ENCODE results near the gene TSC22D1.

TSC22D1 gene

GRCh38 chr13:44426461-44426860, 149.7 kb downstream of the TSC22D1 start:
- DNase-seq (ENCODE audit: low read depth) = no peak

GRCh38 chr13:44425815-44426078, 150.4 kb downstream of the TSC22D1 start:
- no peak for DNase-seq (ENCODE audit: low read depth)

- no peak for DNase-seq (ENCODE audit: low read depth)
These were observed 150.9 kb downstream of the TSC22D1 start for GRCh38 chr13:44425041-44425814.

GRCh38 chr13:44423824-44424223, 152.3 kb downstream of the TSC22D1 start:
- DNase-seq (ENCODE audit: low read depth) = no peak

- no peak for DNase-seq (ENCODE audit: low read depth)
These were observed 153.1 kb downstream of the TSC22D1 start for GRCh38 chr13:44422755-44423643.

GRCh38 chr13:44421853-44422525, 154.1 kb downstream of the TSC22D1 start:
- DNase-seq (ENCODE audit: low read depth) = no peak

- no peak for DNase-seq (ENCODE audit: low read depth)
These were observed 155.5 kb downstream of the TSC22D1 start for GRCh38 chr13:44420376-44421220.

GRCh38 chr13:44417876-44418275, 158.3 kb downstream of the TSC22D1 start:
- no peak for DNase-seq (ENCODE audit: low read depth)

- no peak for DNase-seq (ENCODE audit: low read depth)
These were observed 158.7 kb downstream of the TSC22D1 start for GRCh38 chr13:44417446-44417845.

- DNase-seq (ENCODE audit: low read depth) = no peak
These were observed 159.4 kb downstream of the TSC22D1 start for GRCh38 chr13:44416744-44417143.

- DNase-seq (ENCODE audit: low read depth) = no peak
These were observed 159.8 kb downstream of the TSC22D1 start for GRCh38 chr13:44416301-44416700.

- no peak for DNase-seq (ENCODE audit: low read depth)
These were observed 160.3 kb downstream of the TSC22D1 start for GRCh38 chr13:44415815-44416214.

GRCh38 chr13:44414716-44415115, 161.4 kb downstream of the TSC22D1 start:
- no peak for DNase-seq (ENCODE audit: low read depth)

GRCh38 chr13:44413095-44413494, 163.0 kb downstream of the TSC22D1 start:
- no peak for DNase-seq (ENCODE audit: low read depth)

- no peak for DNase-seq (ENCODE audit: low read depth)
These were observed 163.7 kb downstream of the TSC22D1 start for GRCh38 chr13:44412346-44412935.

- DNase-seq (ENCODE audit: low read depth) = no peak
These were observed 164.3 kb downstream of the TSC22D1 start for GRCh38 chr13:44411841-44412240.

- DNase-seq (ENCODE audit: low read depth) = no peak
These were observed 165.7 kb downstream of the TSC22D1 start for GRCh38 chr13:44410328-44410859.

- no peak for DNase-seq (ENCODE audit: low read depth)
These were observed 166.5 kb downstream of the TSC22D1 start for GRCh38 chr13:44409595-44409994.

GRCh38 chr13:44407891-44408290, 168.2 kb downstream of the TSC22D1 start:
- no peak for DNase-seq (ENCODE audit: low read depth)

GRCh38 chr13:44407379-44407778, 168.8 kb downstream of the TSC22D1 start:
- no peak for DNase-seq (ENCODE audit: low read depth)

- DNase-seq (ENCODE audit: low read depth) = no peak
These were observed 169.5 kb downstream of the TSC22D1 start for GRCh38 chr13:44406617-44407016.
